ENCODE measurements around the gene HPS4. TPM values are rescaled to one million over a fixed set of nuclear protein-coding genes. Genes with fewer than 3 reads are reported as not detected.
"Not testable (repeated sequence)": the region's sequence is repeated elsewhere in the genome, so short reads cannot be mapped to it uniquely, and the experiment has no call there.

HPS4 gene
- total RNA-seq, 1 experiment from 2014 or later, result 19.9 TPM

DNA sequence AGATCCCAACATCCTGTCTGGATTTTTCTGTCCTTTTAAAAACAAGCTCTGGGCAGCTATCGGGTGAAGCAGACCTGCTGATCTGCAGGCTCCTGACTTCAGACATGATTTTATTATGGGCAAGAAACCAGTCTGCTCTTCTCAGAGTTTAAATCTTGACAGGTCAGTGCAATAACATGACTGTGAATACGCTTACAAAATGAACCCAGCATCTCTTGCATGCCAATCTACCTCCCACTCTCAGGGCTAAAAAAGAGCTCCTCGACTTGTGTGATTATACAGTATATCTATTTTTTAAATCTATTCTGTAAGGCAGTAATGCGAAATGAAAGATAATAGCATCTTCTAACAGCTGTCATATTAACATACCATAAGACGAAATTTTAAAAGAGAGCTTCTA lies 73.2 kb downstream of the HPS4 start:
- H3K79me2 ChIP-seq (ENCODE audit: low read length), result no peaks in the 10 kb centered on the region
- no peak overlapping the region for H2AFZ ChIP-seq (ENCODE audit: low read length)
- H3K9me3 ChIP-seq (ENCODE audit: low read length), result no peaks in the 10 kb centered on the region
- DNase-seq, result no peak
- H3K27me3 ChIP-seq (ENCODE audit: low read length), result peaks cover 23% of the 10 kb centered on the region
- H3K4me2 ChIP-seq (ENCODE audit: low read length), result no peak overlapping the region
- H3K4me1 ChIP-seq (ENCODE audit: insufficient read depth, low read length), result no peaks in the 10 kb centered on the region
- H3K9ac ChIP-seq (ENCODE audit: low read length), result no peak overlapping the region
- H3K36me3 ChIP-seq (ENCODE audit: low read depth, low read length), result no peaks in the 10 kb centered on the region
- no peaks in the 10 kb centered on the region for H3F3A ChIP-seq (ENCODE audit: low read length, unreplicated experiment)
- intact Hi-C loops (cut with micrococcal nuclease), result no loop called here
- ChIA-PET POLR2A (ENCODE audit: unreplicated experiment) (no interaction called here), CTCF (interaction anchor here (0.7 kb wide), 1 partner anchor 55 kb away, joined by 3 read pairs; no protein-coding TSS in a partner anchor)
- TF ChIP-seq, protein P1, sequence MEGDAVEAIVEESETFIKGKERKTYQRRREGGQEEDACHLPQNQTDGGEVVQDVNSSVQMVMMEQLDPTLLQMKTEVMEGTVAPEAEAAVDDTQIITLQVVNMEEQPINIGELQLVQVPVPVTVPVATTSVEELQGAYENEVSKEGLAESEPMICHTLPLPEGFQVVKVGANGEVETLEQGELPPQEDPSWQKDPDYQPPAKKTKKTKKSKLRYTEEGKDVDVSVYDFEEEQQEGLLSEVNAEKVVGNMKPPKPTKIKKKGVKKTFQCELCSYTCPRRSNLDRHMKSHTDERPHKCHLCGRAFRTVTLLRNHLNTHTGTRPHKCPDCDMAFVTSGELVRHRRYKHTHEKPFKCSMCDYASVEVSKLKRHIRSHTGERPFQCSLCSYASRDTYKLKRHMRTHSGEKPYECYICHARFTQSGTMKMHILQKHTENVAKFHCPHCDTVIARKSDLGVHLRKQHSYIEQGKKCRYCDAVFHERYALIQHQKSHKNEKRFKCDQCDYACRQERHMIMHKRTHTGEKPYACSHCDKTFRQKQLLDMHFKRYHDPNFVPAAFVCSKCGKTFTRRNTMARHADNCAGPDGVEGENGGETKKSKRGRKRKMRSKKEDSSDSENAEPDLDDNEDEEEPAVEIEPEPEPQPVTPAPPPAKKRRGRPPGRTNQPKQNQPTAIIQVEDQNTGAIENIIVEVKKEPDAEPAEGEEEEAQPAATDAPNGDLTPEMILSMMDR (conservative IDR thresholded peaks at IDR 0.05; ENCODE audit: low read depth, low read length), result no peak
- TF ChIP-seq EZH2 (IDR thresholded peaks at IDR 0.05; ENCODE audit: low read length, unreplicated experiment), result no peak
- TF ChIP-seq EZH2phosphoT487 (IDR thresholded peaks at IDR 0.05; ENCODE audit: borderline replicate concordance, low read length), result no peak
- no peak for ATAC-seq
- BruUV-seq (replicated peaks), result no TSS peak
- no peak overlapping the region for H3K4me3 ChIP-seq (ENCODE audit: low read length)
- no peak overlapping the region for H3K27ac ChIP-seq (ENCODE audit: low read length)
- H4K20me1 ChIP-seq (ENCODE audit: low read length), result no peaks in the 10 kb centered on the region
- no peaks in the 10 kb centered on the region for H3K9me2 ChIP-seq (replicated peaks; ENCODE audit: low read length)

DNA sequence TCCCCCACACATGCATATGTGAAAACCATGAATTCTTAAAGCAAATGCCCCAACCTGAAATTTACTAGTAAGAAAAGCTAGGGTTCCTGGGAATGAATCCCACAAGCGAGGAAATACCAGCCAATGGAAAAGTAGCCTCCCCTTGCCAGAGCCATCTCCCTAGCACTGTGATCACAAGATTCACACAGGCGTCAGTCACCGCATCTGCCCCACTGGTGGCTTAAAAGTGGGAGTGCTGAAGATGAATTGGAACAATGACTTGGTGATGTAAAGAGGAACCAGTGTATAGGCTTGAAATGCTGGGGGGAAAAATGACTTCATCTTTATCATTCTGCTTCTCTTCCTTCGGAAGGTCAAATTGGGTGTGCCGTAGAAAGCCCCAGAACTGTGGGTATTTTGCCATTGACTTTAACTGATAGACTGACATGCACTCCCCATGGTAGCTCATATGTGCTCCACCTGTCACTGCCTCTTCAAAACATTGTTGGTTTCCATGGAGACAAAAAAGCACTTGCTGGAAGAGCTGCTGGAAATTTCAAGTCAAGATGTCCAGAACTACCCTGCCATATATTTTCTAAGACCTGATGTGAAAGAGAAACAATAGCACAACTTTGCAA lies 73.8 kb downstream of the HPS4 start:
- Histone ChIP-seq H4K20me1 (ENCODE audit: low read length) (no peaks in the 10 kb centered on the region), H3K36me3 (ENCODE audit: low read depth, low read length) (no peaks in the 10 kb centered on the region), H3K4me1 (ENCODE audit: insufficient read depth, low read length) (no peaks in the 10 kb centered on the region), H3K9me3 (ENCODE audit: low read length) (no peaks in the 10 kb centered on the region), H3K9ac (ENCODE audit: low read length) (no peak overlapping the region), H3K27ac (ENCODE audit: low read length) (no peak overlapping the region), H3K79me2 (ENCODE audit: low read length) (no peaks in the 10 kb centered on the region), H2AFZ (ENCODE audit: low read length) (no peak overlapping the region), H3F3A (ENCODE audit: low read length, unreplicated experiment) (no peaks in the 10 kb centered on the region), H3K9me2 (replicated peaks; ENCODE audit: low read length) (no peaks in the 10 kb centered on the region), H3K27me3 (ENCODE audit: low read length) (peaks cover 23% of the 10 kb centered on the region), H3K4me2 (ENCODE audit: low read length) (no peak overlapping the region), H3K4me3 (ENCODE audit: low read length) (no peak overlapping the region)
- intact Hi-C loops (cut with micrococcal nuclease), result no loop called here
- ATAC-seq (no peak), DNase-seq (no peak)
- ChIA-PET CTCF (interaction anchor here (0.7 kb wide), 1 partner anchor 56 kb away, joined by 3 read pairs; no protein-coding TSS in a partner anchor), POLR2A (ENCODE audit: unreplicated experiment) (no interaction called here)
- BruUV-seq (replicated peaks), result no TSS peak
- TF ChIP-seq EZH2phosphoT487 (IDR thresholded peaks at IDR 0.05; ENCODE audit: borderline replicate concordance, low read length), result no peak
- TF ChIP-seq EZH2 (IDR thresholded peaks at IDR 0.05; ENCODE audit: low read length, unreplicated experiment), result no peak
- TF ChIP-seq, protein P1 (conservative IDR thresholded peaks at IDR 0.05; ENCODE audit: low read depth, low read length), result no peak

DNA sequence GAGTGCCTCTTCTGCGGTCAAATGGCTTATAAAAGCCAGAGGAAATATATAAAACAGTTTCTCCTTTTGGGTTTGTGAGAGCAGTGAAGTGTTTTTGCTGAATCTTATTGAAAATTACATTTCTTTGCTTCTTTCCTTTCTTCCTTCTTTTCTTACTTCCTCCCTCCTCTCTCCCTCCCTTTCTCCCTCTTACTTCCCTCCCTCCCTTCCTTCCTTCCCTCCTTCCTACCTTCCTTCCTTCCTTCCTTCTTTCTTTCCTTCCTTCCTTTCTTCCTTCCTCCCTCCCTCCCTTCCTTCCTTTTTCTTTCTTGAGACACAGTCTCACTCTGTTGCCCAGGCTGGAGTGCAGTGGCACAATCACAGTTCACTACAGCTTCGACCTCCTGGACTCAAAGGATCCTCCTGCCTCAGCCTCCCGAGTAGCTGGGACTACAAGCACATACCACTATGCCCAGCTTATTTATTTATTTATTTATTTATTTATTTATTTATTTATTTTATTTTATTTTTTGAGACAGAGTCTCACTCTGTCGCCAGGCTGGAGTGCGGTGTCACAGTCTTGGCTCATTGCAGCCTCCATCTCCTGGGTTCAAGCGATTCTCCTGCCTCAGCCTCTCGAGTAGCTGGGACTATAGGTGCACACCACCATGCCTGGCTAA lies 74.9 kb downstream of the HPS4 start:
- BruUV-seq (replicated peaks); ATAC-seq; H4K20me1 ChIP-seq (ENCODE audit: low read length); H3K9ac ChIP-seq (ENCODE audit: low read length); H2AFZ ChIP-seq (ENCODE audit: low read length); intact Hi-C loops (cut with micrococcal nuclease); DNase-seq; H3F3A ChIP-seq (ENCODE audit: low read length, unreplicated experiment); H3K9me3 ChIP-seq (ENCODE audit: low read length); H3K36me3 ChIP-seq (ENCODE audit: low read depth, low read length); H3K9me2 ChIP-seq (replicated peaks; ENCODE audit: low read length); H3K4me1 ChIP-seq (ENCODE audit: insufficient read depth, low read length); POLR2A ChIA-PET (ENCODE audit: unreplicated experiment); CTCF ChIA-PET; H3K4me3 ChIP-seq (ENCODE audit: low read length); H3K4me2 ChIP-seq (ENCODE audit: low read length); H3K27ac ChIP-seq (ENCODE audit: low read length); H3K79me2 ChIP-seq (ENCODE audit: low read length): not testable (repeated sequence)
- H3K27me3 ChIP-seq (ENCODE audit: low read length), result peaks cover 23% of the 10 kb centered on the region

Data from PC-3 (cell line).